ENCODE measurements around the gene CELF4. TPM values are rescaled to one million over a fixed set of nuclear protein-coding genes. Genes with fewer than 3 reads are reported as not detected.

The CELF4 gene
- total RNA-seq, 2 donors from 2014 or later: 0.22 to 3.9 TPM

- H3K36me3 ChIP-seq: no peaks in the 10 kb centered on the region
- no peaks in the 10 kb centered on the region for H3K4me1 ChIP-seq
- H3K27ac ChIP-seq: no peak overlapping the region
- TF ChIP-seq CTCF (IDR thresholded peaks at IDR 0.05): no peak
- H3K27me3 ChIP-seq: no peaks in the 10 kb centered on the region
- DNase-seq (ENCODE audit: low spot score): no peak
- no peak overlapping the region for H3K4me3 ChIP-seq
- H3K9me3 ChIP-seq: no peaks in the 10 kb centered on the region
Measured at GRCh38 chr18:37422116-37422515, 143.5 kb downstream of the CELF4 start.

- Histone ChIP-seq H3K9me3 (no peaks in the 10 kb centered on the region), H3K4me3 (no peak overlapping the region), H3K27me3 (no peaks in the 10 kb centered on the region), H3K27ac (no peak overlapping the region), H3K4me1 (no peaks in the 10 kb centered on the region), H3K36me3 (no peaks in the 10 kb centered on the region)
- DNase-seq (ENCODE audit: low spot score): no peak
- TF ChIP-seq CTCF (IDR thresholded peaks at IDR 0.05): no peak
Measured at GRCh38 chr18:37421341-37422077, 144.1 kb downstream of the CELF4 start.

- H3K27ac ChIP-seq: no peak overlapping the region
- TF ChIP-seq CTCF (IDR thresholded peaks at IDR 0.05): no peak
- no peak overlapping the region for H3K4me3 ChIP-seq
- H3K36me3 ChIP-seq: no peaks in the 10 kb centered on the region
- no peaks in the 10 kb centered on the region for H3K4me1 ChIP-seq
- DNase-seq (ENCODE audit: low spot score): no peak
- H3K9me3 ChIP-seq: no peaks in the 10 kb centered on the region
- no peaks in the 10 kb centered on the region for H3K27me3 ChIP-seq
Measured at GRCh38 chr18:37420315-37420880, 145.2 kb downstream of the CELF4 start.

GRCh38 chr18:37419866-37420265 is 145.7 kb downstream of the CELF4 start:
- Histone ChIP-seq H3K27me3 (no peaks in the 10 kb centered on the region), H3K4me1 (no peaks in the 10 kb centered on the region), H3K36me3 (no peaks in the 10 kb centered on the region), H3K27ac (no peak overlapping the region), H3K4me3 (no peak overlapping the region), H3K9me3 (no peaks in the 10 kb centered on the region)
- DNase-seq (ENCODE audit: low spot score): no peak
- no peak for TF ChIP-seq CTCF (IDR thresholded peaks at IDR 0.05)

GRCh38 chr18:37419315-37419714 is 146.3 kb downstream of the CELF4 start:
- no peak for TF ChIP-seq CTCF (IDR thresholded peaks at IDR 0.05)
- H3K27me3 ChIP-seq: no peaks in the 10 kb centered on the region
- H3K9me3 ChIP-seq: no peaks in the 10 kb centered on the region
- no peak overlapping the region for H3K27ac ChIP-seq
- H3K4me1 ChIP-seq: no peaks in the 10 kb centered on the region
- H3K36me3 ChIP-seq: no peaks in the 10 kb centered on the region
- DNase-seq (ENCODE audit: low spot score): no peak
- H3K4me3 ChIP-seq: no peak overlapping the region

All from right atrium auricular region (tissue), 2 donors.